Activated T-helper 1 cell treated with anti-CD3 and anti-CD28 coated beads, Interleukin-2, amount 50 U/mL, for 16 hours (primary cell): ENCODE measurements around the gene GABBR1.

ENCODE experiments used
- DNase-seq, 2 donors: peaks; one replicate each; pipeline ENCODE4 v3.0.0-alpha.2; 2020; ENCODE audit warnings: low read depth in 1 of 2, low spot score in 1 of 2

The GABBR1 gene

DNA sequence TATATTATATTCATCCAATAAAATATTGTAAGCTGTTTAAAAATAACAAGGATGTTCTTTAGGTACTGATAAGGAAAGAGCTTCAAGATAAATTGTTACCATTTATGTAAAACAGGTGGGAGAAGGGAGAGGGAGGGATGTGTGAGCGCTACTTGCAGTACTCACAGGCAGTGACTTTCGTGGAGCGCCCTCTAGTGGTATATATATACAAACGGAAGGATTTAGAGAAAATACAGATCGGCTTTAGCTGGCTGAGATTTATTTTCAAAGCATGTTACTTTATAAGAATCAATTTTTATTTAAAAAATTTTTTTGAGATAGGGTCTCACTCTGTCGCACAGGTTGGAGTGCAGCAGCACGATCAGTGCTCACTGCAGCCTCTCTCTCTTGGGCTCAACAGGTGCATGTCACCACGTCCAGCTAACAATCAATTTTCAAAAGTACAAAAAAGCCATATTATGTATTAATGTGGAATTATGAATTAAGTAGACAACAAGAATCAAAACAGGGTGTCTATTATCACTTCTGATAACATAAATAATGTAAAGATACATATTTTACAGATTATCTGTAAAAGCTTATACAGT lies 20.6 kb upstream of the GABBR1 start:
- no peak for DNase-seq

DNA sequence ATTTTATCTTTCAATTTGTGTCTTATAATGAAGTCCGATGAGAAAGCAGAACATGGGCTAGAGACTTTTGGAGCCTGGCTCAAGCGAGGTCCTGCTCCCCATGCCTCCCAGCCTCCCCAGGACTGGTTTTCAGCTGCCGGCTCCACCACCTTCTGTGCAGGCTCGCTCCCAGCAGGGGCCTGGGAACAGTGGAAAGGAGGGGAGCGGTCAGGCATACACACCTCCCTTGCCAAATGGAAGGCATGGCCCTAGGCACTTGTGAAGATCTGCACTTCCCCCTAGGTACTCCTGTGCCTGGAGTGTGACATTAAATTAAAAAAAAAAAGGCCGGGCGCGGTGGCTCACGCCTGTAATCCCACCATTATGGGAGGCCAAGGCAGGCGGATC lies 19.2 kb upstream of the GABBR1 start:
- DNase-seq = no peak

DNA sequence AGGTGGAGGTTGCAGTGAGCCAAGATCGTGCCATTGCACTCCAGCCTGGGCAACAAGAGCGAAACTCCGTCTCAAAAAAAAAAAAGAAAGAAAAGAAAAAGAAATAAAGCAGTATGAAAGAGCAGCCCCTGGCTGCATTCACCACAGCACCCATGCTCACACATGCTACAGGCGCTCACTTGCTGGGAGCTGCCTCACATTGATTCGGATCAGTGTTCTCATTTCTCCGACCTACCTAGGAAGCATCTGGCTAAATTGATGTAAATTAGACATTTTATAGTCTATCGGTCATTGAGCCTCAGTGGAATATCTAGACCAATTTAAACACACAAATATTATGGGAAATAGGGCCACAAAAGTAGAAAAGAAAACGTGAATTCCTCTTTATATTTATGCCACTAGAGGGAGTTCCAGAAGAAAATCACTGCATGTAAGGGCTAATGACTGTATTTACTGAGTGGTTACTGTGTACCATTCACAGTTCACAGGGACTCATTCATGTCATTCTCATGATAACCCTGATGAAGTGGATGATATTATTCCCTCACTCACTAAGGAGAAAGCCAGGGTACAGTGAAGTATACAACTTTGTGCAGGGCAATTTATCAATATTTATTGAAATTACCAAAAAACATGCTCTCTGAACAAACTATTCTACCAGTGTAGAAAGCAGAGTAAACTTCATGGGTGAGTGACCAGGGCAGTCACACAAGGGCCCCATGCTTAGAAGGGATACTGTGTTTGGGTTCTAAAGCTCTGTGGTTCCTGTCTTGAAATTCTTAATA lies 18.6 kb upstream of the GABBR1 start:
- DNase-seq = no peak

DNA sequence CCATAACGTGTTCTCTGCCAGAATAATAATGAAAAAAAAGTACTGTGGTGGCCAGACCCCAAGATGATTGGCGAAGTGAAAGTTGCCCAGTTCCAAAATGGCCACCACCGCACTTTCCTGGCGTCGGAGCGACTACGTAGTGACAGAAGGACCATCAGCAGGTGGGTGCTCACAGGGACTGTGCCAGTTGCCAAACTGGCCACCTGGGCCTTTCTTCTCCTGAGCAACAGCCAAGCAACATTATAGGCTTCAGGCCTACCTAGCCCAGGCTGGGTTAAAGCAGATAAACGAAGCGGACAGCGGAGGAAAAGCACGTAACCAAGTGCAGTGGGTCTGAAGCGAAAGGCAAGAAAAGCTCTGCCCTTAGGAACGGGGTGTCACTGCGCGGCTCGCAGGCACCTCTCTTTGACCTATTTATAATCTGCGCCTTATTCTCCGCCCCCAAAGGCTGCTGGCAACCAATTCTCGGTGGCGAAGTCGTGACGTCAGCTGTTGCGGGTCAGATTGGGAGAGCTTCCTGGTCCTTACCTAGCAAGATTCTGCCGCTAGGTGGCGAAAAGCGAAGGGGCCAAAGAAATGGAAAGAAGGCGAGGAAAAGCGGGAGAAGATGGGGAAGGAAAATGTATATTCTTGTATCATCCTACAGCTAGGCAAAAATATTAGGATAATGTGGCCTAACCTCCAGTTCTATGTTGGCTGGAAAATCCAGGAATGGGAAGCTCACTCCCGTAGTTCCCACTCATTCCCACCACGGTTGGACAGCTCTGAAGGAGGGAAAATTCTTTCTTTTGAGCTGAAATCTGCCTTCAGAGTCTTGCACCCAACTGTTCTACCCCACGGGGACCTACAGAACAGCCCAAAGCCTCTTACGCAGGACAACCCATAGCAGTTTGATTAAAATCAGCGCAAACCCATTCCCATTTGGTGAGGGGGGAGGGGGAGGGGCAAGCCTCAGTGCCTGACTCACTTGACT lies 17.0 kb upstream of the GABBR1 start:
- DNase-seq = peak; percentile 92 to 96

DNA sequence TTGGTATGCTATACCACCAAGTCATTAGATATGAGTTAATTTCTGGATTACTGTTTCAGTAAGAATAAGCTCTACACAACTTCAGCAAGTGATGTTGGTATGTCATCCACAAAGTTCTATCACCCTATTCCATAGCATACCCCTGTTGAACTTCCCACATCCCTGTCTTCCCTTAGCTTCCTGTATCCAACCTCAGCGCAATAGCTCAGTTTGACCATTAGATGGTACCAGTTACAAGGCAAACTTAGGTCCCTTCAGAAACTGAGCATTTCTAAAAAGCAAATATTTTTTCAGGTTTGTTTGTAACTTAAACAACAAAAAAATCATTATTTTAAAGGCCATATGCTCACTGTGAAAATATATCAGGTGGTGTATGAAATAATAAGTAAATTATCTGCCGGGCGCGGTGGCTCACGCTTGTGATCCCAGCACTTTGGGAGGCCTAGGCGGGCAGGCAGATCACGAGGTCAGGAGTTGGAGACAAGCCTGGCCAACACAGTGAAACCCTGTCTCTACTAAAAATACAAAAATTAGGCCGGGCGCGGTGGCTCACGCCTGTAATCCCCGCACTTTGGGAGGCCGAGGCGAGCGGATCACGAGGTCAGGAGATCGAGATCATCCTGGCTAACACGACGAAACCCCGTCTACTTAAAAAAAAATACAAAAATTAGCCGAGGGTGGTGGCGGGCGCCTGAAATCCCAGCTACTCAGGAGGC lies 15.1 kb upstream of the GABBR1 start:
- DNase-seq = no peak

DNA sequence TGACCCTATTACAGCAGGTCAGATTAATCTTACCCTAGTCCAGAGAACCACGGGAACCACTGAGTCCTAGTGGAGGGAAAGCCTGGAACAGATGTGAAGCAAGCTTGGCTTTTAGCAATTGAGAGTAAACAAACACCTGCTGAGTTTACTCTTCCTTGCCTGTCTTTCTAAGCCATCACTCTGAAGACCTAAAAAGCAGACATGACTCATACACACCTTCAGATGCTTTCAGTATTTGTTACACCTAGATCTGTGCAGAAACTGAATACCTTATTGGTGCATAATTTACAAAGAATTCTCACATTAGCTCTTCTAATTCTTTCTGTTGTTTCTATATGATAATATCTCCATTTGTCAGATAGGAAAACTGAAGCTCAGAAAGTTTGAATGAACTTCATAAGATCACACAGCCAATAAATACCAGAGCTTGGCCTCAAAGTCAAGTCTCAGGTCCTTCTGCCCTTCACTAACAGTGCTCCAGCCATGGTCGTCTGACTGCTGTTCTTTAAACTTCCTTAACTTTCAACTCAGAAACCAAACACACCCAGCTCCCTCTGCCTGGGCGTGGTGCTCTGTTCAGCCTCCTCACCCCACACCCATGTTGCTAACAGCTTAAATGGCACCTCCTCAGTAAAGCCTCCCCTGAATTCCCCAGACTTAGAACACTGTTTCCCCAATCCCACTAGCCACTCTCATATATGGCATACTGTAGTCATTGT lies 8.6 kb upstream of the GABBR1 start:
- no peak for DNase-seq

DNA sequence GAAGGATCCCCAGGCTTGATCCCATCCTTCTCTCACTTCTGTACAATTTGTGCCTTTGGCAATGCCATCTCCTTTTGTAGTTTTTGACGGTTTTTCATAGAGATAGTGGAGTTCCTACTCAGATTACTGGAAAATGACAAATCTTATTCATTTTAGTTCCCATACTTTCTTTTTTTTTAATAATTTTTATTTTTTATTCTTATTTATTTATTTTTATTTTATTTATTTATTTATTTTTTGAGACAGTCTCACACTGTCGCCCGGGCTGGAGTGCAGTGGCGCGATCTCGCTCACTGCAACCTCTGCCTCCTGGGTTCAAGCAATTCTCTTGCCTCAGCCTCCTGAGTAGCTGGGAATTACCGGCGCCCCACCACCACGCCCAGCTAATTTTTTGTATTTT lies 4.3 kb upstream of the GABBR1 start:
- no peak for DNase-seq

DNA sequence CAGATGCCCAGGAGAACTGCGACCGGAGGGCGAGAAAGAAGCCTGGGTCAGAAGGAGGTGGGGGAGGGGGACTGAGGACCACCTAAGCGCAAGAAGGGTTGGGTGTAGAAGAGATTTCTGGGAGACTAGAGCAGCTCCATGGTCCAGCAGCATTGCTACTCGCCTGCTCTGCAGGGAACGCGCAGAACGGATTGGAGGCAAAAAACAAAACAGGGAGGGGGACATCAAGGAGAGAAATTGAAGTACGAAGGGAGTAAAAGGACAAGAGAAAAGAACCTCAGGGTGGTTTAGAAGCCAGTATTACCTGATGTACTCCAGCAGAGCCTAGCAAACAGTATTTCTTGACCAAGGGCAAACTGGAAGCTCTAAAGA lies 537 bp upstream of the GABBR1 start:
- DNase-seq = no peak

DNA sequence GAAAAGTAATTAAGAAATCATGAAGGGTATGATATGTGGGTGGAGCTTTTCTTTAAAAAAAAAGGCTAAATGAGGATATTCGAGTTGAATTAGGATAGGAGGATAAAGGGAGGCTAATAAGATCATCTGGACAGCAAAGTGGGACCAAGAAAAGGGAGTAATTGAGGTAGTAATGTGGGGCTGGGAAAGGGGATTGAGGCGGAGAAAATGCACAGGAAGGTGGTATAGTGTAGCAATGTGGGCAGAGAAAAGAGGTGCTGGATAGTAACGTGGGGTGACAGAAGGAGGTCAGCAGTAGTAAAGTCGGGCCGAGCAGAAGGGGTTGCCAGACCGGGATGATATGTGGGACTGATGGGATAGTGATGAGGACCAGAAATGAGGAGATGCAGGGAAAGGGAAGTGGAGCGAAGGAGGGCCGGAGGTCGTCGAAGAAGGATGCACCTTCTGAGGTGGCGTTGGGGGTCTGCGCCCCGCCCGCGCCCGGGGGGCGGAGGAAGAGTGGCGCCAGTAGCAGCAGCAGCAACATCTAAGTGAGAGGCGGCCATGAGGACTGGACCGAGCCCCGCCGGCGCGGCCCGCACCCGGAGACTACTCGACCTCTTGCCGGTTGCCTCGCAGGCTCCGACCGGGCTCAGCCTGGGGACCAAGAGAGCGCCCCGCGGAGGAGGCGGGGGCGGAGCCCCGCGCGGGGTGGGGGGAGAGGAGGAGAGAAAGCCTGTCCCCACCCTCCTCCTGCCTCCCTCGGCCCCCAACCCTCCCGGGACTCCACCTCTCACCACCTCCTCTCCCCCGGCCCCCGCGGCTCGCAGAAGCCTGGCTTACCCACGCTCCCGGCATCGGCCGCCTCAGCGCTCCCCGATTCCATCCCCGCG lies 887 bp downstream of the GABBR1 start:
- peak; percentile 25 to 43 for DNase-seq

DNA sequence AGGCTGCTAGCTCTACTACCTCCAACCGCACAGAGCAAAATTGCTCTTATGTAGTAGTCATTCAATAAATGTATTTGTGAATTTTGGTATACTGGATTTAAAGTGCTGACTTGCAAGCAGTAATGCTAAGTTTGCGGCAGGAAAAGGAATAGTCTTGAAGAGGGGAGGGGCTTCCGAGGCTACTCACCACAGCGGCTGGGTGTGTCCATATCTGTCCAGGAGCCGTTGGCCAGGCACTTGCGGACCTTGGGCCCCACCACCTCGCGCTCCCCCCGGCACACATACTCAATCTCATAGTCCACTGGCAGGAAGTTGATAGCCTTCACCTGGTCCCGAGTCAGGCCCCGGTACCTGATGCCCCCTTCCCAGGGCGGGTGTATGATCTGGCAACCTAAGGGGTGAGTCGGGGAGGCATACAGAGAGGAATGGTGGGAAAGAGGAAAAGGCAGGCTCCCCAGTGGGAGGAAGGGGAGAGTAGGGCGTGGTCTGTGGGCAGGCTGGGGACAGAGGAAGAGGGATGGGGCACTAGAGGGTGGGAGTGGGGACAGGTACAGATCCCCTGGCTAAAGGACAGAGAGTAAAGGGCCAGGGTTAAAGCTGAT lies 1.7 kb downstream of the GABBR1 start:
- DNase-seq = no peak

DNA sequence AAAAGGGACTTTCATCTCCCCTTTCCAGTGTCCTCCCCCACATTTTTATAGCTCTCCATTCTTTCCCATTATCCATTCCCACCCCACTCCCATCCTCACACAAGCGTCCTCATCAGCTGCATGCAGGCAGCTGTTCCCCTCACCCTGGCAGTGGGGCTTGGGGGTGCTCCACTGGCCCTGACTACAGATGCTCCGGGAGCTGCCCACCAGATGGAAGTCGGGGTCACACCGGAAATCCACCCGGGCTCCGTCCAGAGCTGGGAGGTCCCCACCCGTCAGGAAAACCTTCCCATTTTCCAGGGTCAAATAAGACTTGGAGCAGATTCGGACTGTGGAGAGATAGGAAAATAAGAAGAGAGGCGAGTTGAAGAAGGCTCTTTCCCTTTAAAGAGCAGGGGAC lies 2.7 kb downstream of the GABBR1 start:
- DNase-seq = no peak

DNA sequence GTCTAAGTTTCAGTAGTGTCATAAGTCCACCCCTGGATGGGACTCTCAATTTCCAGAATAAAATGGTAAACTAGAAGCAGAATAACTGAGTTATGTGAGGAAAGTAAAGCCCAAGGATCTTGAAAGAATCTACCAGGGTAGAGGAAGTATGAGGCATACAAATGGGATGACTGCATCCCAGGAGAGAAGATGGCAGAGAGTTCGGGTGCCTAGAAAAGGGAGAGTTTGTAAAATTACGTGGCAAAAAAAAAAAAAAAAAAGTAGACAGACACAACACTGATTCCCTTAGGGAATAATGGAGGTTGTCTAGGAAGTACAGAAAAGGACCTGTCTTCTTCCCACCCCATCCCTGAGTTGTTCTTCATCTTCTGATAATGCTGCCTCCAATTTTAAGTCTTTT lies 3.4 kb downstream of the GABBR1 start:
- no peak for DNase-seq

DNA sequence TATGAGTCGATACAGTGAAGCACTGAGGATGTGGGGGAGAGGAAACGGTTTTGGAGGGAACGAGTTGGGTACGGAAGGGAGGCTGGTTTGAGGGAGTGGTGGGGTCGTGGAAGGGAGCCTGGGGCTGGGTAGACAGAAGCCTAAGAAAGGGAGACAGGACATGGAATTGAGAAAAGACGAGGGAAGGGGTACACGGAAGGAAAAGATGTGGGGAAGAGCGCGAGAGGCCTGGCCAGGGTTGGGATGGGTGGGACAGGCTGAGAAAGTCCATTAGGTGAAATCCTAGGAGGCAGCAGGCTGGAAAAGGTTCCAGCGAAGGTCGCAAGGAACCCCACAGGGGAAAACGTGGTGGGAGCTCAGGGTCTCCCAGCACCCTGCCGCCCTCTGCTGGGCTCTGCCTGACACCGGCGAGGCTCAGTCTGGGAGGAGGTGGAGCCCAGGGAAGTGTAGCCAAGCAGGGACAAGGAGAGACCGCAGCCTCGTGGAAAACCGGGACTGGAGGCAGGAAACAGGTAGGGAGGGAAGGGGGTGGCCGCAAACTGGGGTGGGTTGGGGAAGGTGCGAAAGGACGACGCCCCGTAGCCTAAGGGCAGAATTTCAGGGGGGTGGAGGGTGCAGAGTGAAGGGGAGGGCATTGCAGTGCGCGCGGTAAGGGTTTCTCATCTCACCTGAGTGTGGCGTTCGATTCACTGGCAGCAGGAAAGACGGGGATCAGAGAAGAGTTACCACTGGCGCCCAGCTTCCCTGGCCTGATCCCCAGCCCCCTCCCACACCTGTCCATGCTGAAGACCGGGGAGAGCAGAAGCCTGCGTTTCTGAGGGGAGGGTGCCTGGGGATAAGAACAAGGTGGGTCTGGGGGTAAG lies 4.3 kb downstream of the GABBR1 start:
- peak; percentile 22 to 32 for DNase-seq

DNA sequence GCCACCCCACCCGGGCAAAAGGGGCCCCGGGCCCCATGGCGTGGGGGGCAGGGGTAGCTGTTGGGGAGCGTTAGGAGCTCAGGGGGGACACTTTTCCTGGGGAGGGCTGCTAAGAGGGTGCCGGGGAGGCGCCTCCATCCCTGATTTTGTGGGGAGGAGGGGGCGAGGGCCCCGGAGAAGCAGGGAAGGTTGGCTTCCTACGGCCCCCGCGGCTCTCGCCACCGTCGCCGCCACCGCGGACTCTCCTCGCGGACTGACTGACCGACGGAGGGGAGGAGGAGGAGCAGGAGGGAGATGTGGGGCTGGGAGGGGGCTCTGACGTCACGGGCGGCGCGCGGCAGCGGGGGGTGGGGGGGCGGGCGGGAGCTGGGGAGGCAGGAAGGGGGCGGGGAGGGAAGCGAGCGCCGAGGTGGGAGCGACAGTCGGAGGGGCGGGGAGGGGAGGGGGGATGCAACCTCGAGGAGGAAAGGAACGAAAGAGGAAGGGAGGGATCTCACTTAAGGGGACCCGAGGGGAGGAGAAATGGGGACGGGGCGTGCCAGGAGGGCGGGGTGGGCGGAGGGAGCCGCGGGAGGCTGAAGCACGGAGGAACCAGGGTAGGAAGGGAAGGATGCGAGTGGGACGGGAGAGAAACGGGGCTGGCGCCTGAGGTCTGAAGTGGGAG lies 5.1 kb downstream of the GABBR1 start:
- DNase-seq = peak in 1 of 2 donors; percentile 42

DNA sequence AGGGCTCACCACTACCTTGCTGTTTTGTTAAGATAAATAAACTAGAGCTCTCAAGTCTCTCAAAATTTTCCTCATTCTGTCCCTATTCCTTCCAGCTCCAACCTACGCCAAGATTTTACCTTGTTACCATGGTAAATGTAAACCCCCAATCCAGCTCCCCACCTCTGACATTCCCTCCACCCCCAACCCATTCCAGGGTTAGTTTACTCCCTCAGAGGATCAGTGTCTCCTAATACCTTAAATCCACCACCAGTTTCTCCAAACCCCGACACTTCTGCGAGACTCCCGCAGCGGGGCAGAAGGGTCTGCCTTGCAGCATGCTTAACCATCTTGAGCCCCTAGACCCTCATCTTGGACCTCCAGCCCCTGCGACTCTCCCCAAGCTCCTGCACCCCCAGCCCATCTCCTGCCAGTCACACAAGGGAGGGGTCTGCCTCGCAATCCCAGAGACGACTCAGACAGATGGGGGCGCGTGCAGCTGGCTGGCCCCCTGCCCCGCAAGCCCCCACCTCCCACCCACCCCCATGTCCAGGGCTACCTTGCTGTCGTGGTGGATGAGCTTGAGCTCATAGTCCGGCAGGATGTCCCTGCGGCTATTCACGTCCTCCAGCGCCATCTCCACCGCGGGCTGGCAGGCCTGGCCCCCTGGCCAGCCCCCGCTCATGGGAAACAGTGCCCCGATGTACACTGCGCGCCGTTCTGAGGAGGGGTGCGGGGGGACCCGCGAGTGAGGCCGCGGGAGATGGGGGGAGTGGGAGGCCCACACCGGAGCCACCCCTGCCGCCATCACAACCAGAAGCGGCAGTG lies 5.8 kb downstream of the GABBR1 start:
- no peak for DNase-seq

DNA sequence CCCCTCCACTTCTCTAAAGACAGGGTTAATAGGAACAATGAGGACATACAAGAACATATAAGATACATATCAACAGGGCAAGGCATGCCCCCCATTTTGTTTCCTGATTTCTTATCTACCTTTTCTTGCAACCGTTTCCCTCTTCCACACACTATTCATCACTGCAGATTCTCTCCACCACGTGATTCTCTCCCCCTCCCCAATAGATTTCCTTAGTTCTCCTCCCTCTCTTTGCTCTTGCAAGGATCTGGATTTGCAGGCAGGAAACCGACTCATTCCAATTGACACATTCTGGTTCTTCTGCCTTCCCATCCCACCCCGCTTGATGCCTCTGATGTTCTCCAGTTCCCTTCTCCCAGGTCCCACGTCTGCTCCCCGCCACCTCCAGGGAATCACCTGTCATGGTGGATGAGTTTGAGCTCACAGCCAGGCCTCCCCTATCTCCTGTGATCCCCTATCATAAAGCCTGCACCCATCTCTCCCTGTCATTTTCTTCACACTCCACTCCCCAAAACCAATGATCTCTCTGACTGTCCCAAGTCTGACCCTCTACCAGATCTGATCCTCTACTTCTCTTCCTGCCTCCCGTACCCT lies 7.5 kb downstream of the GABBR1 start:
- DNase-seq = no peak
